GM15510 (cell line): ENCODE results near the gene TOP3B.
A peak's percentile ranks its signal among the peaks of the same experiment; 100 is the strongest.

Experiments used
- POLR2A ChIP-seq: IDR thresholded peaks from 3 replicates; pipeline ENCODE4 v1.6.1; 2011; ENCODE audit warnings: borderline replicate concordance; ENCODE audit not compliant: insufficient read length; ENCODE audit errors: extremely low read depth

TOP3B gene

DNA sequence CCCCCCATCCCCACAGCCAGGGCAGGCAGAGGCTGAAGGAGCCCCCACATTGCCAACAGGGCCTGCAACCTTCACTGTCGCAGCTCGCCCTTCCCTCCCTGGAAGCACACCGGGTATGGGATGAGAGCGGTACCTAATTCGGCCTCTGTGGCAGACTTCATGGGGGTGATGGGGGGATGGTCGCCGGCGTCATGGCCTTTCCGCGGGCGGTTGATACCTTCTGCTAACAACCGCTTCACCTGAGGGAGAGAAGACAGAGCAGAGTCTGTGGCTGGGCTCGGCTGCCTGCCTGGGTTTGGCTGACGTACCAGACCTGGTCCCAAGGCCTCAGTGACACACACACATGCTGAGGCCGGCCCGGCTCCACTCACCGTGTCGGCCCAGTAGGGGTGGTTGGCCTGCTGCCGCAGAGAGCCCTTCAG lies 18.8 kb downstream of the TOP3B start:
- TF ChIP-seq POLR2A: no peak

DNA sequence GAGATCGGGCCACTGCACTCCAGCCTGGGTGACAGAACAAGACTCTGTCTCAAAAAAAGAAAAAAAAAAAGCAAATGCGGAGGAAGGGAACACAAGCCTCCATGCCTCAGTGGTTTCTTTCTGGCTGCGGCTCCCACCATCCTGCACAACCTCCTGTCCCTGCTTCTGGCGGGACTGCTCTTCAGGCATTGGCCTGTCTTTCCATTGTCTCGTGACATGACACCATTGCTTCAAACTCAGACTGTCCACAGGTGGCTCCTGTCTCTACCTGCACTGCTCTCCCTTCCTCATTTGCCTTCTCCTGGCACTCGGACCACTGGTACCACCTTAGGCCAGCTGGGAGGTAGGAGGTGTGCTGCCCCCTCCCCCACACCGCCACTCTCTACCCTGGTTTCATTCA lies 19.3 kb downstream of the TOP3B start:
- no peak for TF ChIP-seq POLR2A

DNA sequence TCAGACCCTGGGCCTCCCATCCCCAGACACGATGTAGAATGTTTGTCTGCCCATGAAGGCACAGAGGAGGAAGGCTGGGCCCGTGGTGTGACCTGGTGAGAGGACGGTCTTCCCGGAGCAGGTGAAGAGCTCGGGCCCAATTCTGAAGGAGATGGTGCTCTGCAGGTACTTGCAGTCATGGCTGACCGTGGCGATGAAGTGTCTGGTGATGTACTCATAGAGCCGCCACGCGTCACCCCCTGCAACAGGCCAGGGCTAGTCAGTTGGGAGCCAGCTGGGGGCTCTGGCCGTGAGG lies 20.0 kb downstream of the TOP3B start:
- no peak for TF ChIP-seq POLR2A

DNA sequence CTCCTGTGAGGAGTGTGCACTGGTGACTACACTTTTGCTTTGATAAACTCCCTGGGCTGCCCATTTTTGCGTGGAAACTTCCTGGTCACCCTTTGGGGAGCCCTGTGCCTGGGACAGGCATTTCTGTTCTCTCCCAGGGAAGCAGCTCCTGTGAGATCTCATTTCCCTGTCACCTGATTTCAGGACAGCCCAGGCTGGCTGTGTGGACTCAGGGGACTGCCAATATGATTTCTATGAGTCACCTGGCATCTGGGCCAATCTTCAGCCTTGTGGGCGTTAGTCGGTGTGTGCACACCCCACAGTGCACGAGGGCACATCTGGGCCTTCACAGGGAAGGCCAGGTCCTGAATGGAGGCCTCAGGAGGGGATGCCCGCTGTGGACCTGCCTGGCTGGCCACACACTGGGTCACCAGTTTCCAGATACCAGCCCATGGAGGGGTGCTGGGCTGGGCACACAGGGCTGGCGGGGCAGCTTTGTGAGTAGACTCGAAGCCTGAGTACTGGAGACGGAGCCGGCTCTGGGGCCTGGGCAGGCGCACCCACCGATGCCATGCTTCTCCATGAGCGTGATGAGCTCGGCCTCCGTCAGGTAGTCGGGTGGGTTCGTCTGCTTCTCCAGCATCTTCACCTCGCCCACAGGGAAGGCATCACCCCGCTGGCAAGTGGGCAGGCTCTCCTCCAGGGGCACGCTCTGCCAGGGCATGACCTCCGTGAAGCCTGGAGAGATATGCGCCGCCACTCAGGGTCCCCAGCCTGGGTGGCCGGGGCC lies 20.5 kb downstream of the TOP3B start:
- TF ChIP-seq POLR2A: no peak

DNA sequence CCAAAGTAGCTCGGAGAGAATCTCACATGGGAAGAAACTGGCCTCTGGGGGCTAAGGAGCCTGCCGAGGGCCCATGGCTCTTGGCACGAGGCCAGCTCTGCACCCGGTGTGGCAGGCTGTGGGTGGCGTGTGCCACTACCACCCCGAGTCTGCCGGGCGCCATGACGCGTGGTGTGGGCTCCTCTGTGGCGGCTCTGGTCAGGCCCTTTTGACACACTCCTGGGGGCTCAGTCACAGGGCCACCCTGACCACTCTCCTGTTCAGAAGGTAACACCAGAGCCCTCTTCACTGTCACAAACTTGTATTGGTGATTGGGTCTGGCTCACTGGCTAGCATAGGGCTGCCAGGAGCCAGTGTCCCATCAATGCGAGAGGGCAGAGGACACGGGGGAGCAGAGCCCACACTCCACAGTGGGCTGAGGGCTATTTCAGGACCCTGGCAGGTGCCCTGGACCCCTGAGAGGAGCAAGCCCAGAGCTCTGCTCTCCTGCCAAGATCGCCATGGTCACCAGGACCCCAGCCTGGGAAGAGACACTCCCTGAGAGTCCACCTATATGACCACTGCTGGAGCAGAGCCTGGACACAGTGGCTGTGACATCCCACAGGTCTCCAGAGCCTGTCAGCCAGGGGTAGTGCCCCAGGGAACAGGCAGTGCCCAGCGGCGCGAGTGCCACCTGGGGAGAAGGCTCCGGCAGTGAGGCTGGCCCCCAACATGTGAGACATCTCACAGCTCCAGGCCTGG lies 21.3 kb downstream of the TOP3B start:
- TF ChIP-seq POLR2A: no peak

DNA sequence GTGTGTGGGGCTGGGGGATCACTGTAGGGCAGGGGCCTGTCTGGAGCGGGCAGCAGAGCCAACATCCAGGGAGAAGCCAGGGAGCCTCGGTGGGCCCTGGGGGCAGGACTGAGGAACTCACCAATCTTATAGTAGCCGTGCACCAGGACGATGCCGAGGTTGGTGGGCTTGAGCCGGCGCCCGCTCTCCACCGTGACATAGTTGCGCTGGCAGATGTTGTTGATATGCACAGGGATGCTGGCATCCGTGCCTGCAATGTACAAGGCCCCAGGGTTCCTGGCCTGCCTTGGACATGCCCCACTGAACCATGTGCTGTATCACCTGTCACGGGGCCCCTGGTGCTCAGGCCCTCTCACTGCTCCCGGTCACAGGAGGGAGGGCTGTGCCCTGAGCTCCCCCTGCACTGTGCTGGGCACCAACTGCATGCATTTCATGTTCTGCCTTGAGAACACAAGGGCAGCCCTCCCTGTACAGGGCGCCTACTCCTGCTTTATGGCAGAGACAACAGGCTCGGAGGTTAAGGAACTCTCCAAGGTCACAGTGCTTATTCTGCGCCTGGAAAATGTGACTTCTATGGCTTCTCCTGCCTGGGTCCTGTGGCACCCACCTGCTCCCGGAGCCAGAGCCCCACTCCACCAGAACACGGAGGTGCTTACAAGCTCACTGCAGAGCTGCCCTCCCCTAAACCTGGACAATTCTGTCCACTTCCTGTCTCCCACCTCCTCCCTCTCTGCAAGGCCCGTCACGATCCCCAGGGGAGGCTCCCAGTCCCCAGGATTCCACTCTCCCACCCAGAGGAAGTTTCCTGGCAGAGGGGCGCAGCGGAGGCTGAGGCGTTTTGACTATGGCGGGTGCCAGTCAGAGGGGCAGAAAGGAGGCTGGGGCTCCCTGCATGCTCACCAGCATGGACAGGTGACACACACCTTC lies 22.1 kb downstream of the TOP3B start:
- TF ChIP-seq POLR2A: no peak

DNA sequence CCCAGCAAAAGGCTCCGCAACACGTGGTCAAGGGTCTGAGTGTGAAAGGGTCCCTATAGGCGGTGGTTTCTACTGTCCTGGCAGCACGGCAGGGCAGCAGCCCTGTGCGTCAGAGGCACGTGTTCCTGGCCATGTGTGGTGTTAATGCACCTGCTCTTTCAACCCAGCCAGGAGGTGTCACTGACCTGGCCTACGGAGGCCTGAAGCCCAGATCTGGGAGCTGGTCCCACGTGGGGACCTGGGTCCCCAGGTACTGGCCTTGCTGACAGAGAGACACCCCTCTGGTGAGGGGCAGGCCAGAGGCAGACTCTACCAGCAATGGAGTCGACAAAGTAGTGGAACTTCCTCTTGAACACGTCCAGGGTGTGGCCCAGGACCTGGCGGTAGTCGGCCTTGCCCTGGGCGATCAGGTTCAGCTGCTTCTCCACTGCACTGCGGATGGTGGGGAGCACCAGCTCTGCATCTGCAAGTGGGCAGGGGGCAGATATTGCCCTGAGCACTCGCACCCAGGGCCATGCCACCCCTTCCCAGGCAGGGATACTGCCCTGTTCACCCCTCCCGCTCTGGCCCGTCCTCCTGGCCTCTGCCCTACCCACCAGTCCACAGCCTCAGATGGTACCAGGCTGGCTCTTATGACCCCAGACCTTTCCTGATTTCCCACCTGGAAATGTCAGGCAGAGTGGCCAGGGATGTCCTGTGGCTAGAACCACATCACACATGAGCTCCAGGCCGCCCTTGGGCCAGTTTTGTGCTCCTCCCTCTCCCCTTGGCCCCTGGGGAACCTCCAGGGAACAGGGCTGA lies 23.1 kb downstream of the TOP3B start:
- TF ChIP-seq POLR2A: no peak

DNA sequence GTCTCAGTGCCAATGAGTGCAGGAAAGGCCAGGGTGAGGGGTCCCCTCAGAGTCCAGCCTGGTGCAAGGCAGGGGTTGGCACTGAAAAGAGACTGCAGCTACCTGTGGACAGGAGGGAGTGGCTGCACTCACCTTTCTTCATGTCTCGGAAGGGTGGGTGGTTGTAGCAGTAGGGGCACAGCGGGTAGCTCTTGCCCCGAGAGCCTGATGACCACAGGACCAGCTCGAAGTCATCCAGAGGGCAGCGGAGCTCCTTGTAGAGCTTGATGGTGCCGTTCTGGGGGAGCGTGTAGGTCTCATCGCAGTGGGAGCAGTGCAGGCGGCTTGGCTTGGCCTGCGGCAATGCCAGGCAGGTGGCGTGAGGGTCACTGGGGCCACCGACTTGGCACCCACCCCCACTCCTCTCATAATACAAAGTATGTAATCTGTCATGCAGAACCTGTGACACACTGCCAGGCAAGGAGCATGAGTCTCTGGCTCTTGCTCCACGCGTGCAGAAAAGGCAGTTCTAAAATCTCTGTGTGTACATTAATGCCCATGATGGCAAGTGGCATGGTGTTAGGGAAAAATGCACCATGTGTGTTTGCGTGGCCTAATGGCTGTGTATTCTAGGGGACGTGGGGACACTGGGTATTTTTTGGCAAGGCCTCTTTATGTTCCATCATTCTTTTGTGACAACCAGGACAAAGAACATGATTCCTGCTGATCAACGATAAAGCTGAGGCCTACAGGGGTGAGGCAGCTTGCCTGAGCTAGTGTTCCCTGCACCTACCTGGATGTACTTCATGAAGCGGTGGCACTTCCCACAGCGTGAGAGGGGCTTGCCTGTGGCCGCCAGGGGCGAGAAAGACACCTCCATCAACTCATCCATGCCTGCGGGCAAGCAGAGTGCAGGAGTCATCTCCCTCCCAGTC lies 24.0 kb downstream of the TOP3B start:
- TF ChIP-seq POLR2A: no peak

DNA sequence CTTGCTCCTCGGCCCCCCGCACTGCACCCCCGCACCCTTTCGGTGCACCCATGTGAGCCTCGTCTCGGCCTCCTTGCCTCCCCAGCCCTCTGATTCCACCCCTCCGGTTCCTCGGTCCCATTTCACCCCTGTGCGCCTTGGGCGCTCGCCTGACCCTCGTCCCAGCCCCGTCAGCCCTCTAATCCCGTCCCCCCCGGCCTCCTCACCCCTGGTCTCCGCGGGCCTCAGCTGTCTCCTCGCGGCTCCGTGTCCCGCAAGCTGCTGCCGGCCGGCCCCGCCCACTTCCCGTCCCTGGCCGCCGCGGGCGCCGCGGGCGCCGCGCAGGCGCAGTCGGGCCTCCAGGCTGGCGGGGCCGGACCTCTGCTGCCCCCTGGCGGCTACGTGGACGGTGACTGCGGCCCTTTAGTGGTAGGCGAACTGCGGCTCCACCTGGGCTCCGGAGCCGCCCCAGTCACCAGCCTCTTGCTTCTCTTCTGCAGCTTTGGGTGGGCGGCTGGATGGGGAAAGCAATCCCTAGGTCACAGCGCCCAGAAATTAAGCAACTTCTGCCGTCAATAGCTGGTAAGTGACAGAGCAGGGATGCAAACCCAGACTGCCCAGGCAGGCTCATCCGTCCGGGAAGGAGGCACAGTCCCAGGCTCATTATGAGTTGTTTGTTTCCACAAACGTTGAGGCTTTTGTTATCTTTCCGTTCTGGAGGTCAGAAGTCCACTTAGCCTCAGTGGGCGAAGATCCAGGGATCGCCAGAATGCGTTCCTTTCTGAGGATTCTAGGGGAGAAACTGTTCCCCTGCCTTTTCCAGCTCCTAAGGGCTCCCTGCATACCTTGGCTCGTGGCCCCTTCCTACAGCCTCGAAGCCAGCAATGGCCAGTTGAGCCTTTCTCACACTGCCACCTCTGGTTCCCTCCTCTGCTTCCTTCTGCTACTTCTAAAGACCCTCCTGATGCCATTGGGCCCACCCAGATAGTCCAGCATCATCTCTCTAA lies 29.7 kb downstream of the TOP3B start, which contains the start of gene PPM1F:
Gene PPM1F (minus strand): TSS at position 263 of the 986 bp plus-strand sequence. CDS start 6,800 bp downstream, outside the sequence.
- peak; percentile 55 for TF ChIP-seq POLR2A

DNA sequence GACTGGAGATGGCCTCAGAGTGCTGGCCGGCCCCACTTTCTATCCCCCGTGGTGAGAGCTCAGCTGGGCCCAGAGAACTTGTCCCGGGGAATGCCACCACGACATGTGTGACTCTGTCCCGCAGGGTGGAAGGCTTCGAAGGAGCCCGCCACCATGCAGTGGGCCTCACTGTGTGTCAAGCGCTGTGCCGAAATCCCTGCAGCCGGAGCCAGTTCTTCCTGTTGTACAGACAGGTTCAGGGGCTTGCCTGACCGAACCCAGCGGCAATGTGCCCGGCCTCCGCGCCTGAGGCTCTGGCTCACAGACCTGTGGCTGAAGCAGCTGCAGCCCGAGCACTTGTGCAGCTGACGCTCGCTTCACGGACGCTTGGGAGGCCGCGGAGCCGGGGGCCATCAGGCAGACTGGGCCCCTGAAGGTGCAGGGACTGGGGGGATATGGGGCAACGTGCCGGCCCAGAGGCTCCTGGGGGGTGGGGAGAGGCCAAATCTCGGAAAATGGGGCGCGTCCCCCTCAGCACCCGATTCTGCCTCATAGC lies 30.6 kb downstream of the TOP3B start:
- TF ChIP-seq POLR2A: no peak

DNA sequence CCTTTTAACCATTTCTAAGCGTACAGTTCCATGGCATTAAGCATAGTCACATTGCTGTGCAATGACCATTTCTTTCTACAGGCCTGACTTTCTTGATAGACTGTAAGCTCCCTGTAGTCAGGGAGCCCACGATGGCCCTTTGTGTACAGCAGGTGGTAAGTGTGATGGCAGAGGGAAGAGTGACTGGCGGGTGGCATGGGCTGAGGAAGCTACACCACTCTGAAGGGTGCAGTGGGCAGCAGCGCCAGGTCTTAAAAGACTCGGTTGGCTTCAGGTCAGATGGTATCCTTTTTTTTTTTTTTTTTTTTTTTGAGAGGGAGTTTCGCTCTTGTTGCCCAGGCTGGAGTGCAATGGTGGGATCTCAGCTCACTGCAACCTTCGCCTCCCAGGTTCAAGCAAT lies 31.5 kb downstream of the TOP3B start:
- no peak for TF ChIP-seq POLR2A

DNA sequence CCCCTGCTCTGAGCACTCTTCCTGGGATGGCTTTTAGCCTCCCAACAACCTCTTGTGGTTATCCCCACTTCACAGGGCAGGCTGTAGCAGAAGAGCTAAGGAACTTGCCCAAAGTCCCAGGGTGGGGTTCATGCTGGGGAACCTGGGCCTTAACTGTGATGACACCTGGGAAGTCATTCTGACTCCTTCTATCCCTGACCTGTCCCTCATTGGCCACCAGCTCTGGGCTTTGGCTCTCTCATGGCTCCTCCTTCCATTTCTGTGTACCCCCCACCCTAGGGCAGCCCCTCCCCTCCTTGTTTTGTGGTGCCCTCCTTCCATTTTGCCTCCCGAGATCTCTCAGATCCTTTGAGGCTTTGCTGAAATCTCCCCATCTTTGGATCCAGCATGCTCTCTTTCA lies 32.6 kb downstream of the TOP3B start:
- no peak for TF ChIP-seq POLR2A

DNA sequence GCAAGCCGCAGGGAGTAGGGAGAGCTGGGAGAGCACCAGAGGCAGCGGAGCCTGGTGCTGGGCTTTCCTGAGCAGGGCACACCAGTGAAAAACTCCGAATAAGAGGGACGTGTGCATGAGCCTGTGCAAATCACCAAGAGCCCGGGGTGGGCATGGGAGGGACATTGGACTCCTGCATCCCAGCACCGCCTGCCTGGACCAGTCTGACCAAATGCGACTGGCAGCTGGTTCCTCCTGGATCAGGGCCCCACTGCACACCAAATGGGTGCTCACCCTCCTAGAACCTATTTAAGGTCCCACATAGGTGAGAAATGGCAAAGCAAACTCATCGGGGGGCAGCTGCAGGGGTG lies 33.0 kb downstream of the TOP3B start:
- no peak for TF ChIP-seq POLR2A
